GM18511 (cell line): ENCODE results near the gene PLXNC1.

Experiments used
- ATAC-seq: cut with Tn5 transposase; IDR thresholded peaks from one replicate; pipeline ENCODE4 v1.9.1; 2021; ENCODE audit warnings: mild to moderate bottlenecking, moderate library complexity; ENCODE audit not compliant: unreplicated experiment

The PLXNC1 gene

GRCh38 chr12:94157181-94157580 lies 8.8 kb downstream of the PLXNC1 start:
- ATAC-seq: no peak

DNA sequence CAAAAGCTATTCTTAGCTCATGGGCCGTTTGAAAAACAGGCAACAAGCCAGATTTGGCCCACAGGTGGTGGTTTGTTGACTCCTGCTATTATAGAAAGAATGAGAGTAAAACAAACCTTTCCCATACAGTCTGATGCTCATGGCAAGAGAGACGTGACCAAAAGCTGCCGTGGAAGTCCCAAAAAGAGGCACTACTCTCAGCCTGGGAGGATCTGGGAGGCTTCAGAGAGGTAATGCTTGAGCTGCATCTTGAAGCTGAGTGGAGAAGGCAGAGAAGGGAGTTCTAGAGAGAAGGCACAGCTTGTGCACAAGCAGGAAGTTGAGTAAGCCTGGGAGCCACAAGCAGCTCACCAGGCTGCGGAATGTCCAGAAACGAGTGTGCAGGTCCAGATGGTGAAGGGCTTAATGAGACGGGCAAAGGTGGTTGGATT lies 9.6 kb downstream of the PLXNC1 start:
- ATAC-seq: peak; percentile 92

DNA sequence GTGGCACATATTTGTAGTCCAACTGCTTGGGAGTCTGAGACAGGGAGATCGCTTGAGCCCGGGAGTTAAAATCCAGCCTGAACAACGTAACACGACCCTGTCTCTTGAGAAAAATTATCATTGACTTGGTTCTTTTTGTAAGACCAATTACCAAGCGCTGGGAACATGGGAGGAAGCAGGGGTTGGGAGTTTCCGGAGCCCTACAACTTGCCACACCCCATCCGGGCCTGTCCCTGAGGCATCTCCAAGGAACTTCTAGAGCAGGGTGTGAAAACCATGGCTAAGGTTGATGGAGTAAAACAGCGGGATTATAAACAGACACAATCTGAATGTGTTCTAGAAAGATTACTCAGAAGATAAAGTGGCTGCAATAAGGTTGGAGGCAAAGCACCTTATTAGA lies 10.3 kb downstream of the PLXNC1 start:
- no peak for ATAC-seq

GRCh38 chr12:94162108-94162507 lies 13.7 kb downstream of the PLXNC1 start:
- ATAC-seq: no peak

DNA sequence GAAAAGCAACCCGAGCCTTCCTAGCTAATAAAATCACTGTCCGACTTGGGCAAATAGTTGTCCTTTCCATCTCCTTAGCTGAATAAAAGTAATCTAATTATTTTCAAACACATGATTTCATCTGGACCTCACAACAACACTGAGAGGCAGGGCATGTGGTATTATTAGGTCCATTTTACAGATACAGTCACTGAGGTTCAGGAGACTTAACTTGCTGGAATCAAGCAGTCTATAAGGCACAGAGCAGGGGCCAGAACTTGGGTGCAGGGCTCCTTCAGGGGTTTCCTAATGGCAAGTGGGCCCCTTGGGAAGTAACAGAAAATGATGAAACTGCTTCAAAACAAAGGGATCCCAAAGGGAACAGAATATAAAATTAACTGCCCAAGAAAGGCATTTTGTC lies 15.5 kb downstream of the PLXNC1 start:
- no peak for ATAC-seq

DNA sequence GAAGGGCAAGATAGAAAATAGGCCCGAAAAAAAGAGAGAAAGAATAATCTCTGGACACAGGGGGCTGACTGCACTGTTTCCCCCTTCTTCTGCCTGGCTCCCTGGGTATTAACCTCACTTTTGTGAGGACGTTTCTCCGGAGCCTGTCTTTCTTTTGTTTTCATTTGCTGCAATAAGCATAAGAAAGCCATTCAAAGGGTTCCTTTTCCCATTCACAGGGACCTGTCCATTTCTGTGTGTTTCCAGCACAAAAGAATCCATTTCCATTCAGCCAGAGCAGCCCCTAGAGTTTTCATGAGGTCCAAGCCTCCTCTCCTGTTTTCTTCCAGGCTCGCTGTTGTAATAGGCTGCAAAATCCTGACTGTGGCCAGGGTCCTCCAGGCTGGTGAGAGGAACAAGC lies 16.8 kb downstream of the PLXNC1 start:
- no peak for ATAC-seq

GRCh38 chr12:94165670-94166364 lies 17.4 kb downstream of the PLXNC1 start:
- ATAC-seq: no peak

DNA sequence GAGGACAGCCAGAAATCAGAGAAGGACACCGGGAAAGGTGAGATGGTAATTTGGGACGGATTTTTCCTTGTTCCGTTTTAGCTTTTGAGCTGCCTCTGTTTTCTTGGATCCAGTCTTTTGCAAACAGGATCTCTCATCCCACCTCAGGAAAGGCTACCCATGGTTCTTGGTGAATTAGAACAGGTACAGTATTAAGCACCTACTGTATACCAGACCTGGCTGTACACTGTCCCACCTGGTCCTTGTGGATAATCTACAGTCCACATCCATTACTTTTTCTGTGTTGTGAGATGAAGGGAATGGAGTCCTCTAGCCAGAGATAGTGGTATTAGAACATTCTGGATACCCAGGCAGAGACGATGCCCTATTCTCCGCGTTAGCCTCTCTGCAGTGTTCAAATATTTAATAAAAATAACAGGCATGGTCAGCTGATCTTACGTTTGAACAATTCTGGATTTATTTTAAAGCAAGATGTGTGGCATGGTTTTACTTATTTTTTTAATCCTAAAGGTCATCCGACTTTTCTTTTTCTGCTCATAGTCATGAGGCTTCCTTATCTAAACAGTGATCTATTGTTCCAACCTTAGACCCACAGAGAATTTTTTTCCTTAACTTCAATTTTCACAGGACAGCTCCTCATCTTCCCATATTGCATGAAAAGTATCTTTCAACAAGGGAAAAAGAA lies 18.8 kb downstream of the PLXNC1 start:
- no peak for ATAC-seq

- ATAC-seq: no peak
Measured at GRCh38 chr12:94167756-94168416, 19.5 kb downstream of the PLXNC1 start.

DNA sequence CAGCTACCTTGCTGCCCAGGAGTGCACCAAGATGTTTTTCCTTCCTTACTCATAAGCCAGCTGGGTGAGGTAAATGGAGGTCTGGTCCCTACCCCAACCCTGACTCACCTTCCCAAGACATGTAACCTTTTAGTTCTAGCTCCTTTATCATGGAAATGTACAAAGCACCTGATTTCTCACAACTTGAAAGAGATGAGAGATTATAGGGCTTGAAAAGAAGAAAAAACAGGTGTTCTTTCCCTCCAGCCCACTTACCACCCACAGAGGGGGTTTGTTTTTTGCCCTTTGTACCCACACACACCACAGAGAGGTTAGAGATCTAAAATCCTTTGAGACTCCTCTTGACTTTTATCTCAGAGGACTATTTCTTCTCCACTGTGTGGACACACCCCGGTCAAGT lies 21.1 kb downstream of the PLXNC1 start:
- ATAC-seq: no peak

DNA sequence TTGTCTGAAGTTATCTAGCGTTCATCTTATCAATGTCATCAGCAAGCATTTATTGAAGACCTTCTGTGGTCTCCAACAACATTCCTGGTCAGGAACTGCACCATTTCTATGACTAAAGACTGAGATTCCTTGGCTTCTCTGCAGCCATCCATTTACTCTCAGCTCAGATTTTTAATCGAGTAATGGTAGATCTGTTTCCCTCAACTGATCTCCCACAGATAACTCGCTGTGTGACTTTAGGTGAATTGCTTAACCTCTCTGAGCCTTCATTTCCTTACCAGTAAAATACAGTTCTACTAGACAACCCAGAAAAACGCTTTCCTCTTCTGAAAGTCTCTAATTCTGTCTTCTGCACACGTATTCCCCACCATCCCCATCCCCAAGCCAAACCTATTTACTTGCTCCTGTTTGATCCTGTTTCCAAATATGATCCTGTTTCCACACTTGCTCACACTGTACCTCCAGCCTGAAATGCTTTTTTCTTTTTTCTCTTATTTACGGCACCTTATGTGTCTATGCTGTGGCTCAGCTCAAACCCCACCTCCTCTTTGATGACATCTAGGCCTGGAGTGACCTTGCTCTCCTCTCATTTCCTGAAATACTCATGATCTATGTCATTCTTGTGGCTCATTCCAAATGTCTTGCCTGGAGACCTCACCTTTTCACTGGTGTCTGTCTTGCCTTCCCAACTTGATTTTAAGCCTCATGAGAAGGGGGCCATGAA lies 21.8 kb downstream of the PLXNC1 start:
- ATAC-seq: no peak

- ATAC-seq: no peak
Measured at GRCh38 chr12:94170690-94171594, 22.6 kb downstream of the PLXNC1 start.

- ATAC-seq: no peak
Measured at GRCh38 chr12:94171595-94171930, 23.2 kb downstream of the PLXNC1 start.

GRCh38 chr12:94172031-94172430 lies 23.7 kb downstream of the PLXNC1 start:
- ATAC-seq: no peak

- ATAC-seq: no peak
Measured at GRCh38 chr12:94172973-94173372, 24.6 kb downstream of the PLXNC1 start.

GRCh38 chr12:94173660-94174265 lies 25.4 kb downstream of the PLXNC1 start:
- ATAC-seq: peak; percentile 77

- no peak for ATAC-seq
Measured at GRCh38 chr12:94174576-94174975, 26.2 kb downstream of the PLXNC1 start.

DNA sequence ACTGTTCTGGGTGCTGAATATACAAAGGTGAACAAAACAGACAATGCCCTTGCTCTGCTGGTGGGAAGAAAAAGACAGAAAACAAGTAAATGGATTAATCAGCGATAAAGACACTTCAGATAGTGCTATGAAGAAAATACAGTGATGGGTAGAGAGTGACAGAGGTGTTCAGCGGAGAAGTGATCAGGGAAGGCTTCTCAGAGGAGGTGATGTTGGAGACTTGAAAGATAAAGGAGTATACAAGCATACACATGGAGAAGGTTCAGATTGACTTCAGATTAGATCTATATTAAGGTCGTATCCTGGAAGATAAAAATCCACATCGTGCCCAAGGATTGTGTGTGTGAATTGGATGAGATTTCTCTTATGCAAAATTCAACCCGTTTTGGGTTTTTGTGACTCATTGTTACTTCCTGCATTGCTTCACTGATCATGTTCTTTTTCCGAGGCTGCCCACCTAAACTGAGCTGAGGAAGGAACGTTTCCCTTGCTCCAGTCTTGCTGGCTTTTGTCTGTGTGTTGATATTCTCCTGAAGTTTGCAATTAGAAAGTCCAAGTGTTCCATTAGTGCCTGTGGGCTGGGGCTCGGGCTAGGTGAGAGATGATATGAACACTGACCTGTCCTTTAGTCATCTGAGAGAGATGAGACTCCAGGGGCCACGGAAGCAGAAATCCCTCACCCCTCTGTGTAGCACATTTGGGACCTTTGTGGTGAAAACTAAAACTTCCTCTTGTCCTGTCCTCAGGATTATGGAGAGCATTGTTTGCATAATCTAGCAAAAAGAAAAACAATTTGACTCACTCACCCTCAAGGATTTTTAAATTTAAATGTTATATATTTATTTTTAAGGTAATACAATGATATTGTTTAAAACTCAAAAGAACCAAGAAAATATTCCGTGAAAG lies 27.6 kb downstream of the PLXNC1 start:
- ATAC-seq: peak; percentile 32

DNA sequence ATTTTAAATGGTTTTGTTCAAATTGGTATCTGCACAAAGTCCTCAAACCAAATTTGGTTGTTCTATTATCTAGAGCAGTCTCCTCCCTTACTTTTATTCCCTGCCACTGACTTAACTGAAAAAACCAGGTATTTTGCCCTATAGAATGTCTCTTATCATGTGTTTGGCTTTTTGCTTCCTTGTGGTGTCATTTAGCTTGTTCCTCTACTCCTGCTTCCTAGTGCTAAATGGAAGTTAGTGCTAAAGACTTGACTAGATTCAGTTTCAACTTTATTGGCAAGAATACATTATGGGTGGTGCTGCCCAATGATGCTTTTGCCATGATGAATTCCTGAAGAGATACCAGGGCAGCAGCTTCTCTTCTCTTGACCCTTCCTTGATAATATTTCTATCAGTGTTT lies 29.7 kb downstream of the PLXNC1 start:
- ATAC-seq: no peak
